GM12891 (cell line): Measurements from ENCODE around the gene ALOX15B.

Source experiments
- DNase-seq: peaks from one replicate; pipeline ENCODE4 v3.0.0; 2011; ENCODE audit warnings: low spot score; ENCODE audit not compliant: insufficient read length
- FAIRE-seq: peaks from 2 replicates; lab custom pipeline; 2011; peaks lifted over from hg19 to GRCh38; lab: Jason Lieb, UNC
- PAX5 ChIP-seq: IDR thresholded peaks from 2 replicates; pipeline ENCODE4 v1.6.1; 2011; ENCODE audit warnings: low read length, moderate library complexity, mild to moderate bottlenecking; ENCODE audit not compliant: insufficient read depth, severe bottlenecking
- POLR2A ChIP-seq: IDR thresholded peaks from 2 replicates; pipeline ENCODE4 v1.6.1; 2011; ENCODE audit warnings: low read depth, low read length, control low read depth
- POLR2AphosphoS5 ChIP-seq: IDR thresholded peaks from 2 replicates; pipeline ENCODE4 v1.6.1; 2011; ENCODE audit warnings: low read depth, low read length, control low read depth
- POU2F2 ChIP-seq: IDR thresholded peaks from 2 replicates; pipeline ENCODE4 v1.6.1; 2011; ENCODE audit warnings: low read depth, mild to moderate bottlenecking, control low read depth, low read length, moderate library complexity
- SPI1 ChIP-seq: IDR thresholded peaks from 2 replicates; pipeline ENCODE4 v1.6.1; 2011; ENCODE audit warnings: low read depth, low read length, control low read depth
- TAF1 ChIP-seq: IDR thresholded peaks from 2 replicates; pipeline ENCODE4 v1.6.1; 2011; ENCODE audit warnings: low read depth, low read length, control low read depth

The ALOX15B gene

DNA sequence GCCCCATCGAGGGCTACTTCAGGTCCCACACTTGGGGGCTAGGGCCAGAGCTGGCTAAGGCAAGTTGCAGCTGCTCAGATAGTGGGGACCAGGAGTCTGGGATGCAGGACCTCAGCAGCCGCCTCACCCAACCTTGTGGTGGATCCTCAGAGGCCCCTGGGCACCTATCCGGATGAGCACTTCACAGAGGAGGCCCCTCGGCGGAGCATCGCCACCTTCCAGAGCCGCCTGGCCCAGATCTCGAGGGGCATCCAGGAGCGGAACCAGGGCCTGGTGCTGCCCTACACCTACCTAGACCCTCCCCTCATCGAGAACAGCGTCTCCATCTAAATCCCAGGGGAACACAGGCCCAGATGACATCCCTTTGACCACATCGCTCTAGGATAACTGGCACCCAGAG is 9.4 kb downstream of the ALOX15B start:
- no peak for DNase-seq
- no peak for FAIRE-seq
- TF ChIP-seq PAX5 (no peak), POLR2AphosphoS5 (no peak), POLR2A (no peak), TAF1 (no peak), SPI1 (no peak), POU2F2 (no peak)

DNA sequence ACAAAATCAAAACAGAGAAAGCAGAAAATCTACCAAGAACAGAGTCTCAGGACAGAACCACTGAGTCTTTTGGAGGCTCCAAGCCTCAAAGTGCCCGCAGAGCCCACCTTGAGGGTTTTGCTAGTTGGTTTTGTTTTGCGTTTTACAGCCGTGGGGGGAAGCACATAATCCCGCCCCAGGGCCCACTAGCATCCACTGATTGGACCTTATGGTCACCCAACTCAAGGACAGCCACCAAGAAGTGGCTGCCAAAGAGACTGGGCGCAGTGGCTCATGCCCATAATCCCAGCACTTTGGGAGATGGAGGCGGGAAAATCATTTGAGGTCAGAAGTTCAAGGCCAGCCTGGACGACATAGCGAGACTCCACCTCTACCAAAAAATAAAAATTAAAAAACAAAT is 9.9 kb downstream of the ALOX15B start:
- TF ChIP-seq POLR2AphosphoS5 (no peak), SPI1 (no peak), TAF1 (no peak), POLR2A (no peak), PAX5 (no peak), POU2F2 (no peak)
- DNase-seq, result no peak
- FAIRE-seq, result no peak

DNA sequence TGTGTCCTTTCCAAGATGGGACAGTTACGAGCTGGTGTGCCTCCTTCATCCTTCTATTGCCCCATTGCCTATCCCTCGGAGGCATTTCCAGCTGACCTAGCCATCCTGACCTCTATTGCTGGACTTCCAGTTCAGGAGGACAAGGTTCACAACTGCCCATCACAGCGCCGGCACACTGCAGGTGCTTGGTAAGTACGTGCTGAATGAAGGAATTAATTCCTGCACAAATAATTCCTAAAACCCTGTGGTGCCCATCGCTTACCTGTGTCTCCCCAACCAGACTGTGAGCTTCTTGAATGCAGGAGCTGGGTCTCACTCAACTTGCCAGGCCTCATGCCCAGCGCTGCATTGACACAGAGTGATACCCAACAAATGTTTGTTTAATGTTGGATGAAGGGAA is 13.0 kb downstream of the ALOX15B start:
- no peak for FAIRE-seq

DNA sequence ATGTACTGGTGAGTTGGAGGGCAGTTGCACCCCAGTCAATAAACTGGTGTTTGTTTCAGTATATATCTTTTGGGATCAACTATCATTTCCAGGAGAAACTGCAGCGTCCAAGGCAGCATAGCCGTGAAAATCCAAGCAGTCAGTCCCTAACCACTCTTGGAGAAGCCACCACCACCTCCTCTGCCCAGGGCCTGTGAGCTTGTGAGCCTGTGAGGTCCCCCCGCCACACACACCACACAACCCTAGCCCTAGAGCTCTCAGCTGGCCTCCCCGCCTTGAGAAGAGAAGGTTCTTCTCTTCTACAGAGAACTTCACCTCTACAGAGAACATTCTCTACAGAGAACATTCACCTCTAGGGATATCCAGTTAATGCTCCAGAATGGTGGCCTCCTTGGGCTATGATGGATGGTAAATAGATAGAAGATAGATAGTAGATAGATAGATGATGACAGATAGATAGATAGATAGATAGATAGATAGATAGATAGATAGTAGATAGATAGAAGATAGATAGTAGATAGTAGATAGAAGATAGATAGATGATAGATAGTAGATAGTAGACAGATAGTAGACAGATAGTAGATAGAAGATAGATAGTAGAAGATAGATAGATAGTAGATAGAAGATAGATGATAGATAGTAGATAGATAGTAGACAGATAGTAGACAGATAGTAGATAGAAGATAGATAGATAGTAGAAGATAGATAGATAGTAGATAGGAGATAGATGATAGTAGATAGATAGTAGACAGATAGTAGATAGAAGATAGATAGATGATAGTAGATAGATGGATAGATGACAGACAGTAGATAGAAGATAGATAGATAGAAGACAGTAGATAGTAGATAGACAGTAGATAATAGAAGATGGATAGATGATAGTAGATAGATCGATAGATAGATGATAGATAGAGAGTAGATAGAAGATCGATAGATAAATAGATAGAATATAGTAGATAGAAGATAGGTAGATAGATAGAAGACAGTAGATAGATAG is 13.7 kb downstream of the ALOX15B start:
- FAIRE-seq, result no peak
- no peak for TF ChIP-seq POLR2AphosphoS5
- TF ChIP-seq TAF1, result no peak
- no peak for TF ChIP-seq SPI1
- TF ChIP-seq POU2F2, result no peak
- no peak for TF ChIP-seq POLR2A
- no peak for TF ChIP-seq PAX5
- DNase-seq, result no peak

More for the DNA sequence above, 13.0 kb downstream of the ALOX15B start:
- no peak for TF ChIP-seq POU2F2
- no peak for TF ChIP-seq POLR2AphosphoS5
- TF ChIP-seq TAF1, result no peak
- TF ChIP-seq SPI1, result no peak
- no peak for TF ChIP-seq POLR2A
- no peak for TF ChIP-seq PAX5
- no peak for DNase-seq

DNA sequence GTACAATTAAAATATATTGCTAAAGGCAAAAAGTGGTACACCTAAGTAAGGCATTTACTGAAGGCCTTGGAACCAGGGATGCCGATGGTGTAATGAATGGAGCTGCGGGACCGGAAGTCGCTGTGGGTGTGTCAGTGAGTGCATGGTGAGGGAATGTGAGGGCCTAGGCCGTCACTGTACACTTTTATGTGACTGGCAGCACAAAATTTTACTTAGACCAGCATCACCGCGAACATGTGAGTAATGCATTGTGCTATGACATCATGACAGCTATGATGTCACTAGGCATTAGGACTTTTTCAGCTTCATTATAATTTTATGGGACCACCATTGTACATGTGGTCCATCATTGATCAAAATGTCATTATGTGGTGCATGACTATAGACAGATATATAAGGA is 14.7 kb downstream of the ALOX15B start:
- FAIRE-seq, result no peak
- no peak for DNase-seq
- no peak for TF ChIP-seq PAX5
- TF ChIP-seq POLR2AphosphoS5, result no peak
- TF ChIP-seq POU2F2, result no peak
- TF ChIP-seq SPI1, result no peak
- TF ChIP-seq POLR2A, result no peak
- no peak for TF ChIP-seq TAF1

DNA sequence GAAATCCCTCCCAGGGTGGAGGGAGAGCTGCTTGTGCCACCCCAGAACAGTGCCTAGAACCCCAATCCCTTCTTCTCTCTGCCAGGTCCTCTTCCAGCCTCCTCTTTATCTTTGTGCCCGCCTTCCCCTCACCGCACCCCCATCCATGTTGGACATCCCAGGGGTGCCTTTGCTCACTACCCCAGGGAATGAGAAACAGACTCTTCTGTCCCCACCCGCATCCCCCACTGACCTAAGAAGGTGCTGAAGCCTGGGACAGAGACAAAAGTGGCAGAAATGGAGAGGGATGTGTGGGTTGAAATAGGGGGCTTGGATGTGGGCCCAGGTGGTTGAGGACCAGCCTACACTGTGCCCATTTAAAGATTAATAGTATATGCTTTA is 17.0 kb downstream of the ALOX15B start:
- FAIRE-seq (no peak), DNase-seq (no peak)
- no peak for TF ChIP-seq POLR2A
- TF ChIP-seq POLR2AphosphoS5, result no peak
- TF ChIP-seq TAF1, result no peak
- no peak for TF ChIP-seq PAX5
- no peak for TF ChIP-seq POU2F2
- TF ChIP-seq SPI1, result no peak

DNA sequence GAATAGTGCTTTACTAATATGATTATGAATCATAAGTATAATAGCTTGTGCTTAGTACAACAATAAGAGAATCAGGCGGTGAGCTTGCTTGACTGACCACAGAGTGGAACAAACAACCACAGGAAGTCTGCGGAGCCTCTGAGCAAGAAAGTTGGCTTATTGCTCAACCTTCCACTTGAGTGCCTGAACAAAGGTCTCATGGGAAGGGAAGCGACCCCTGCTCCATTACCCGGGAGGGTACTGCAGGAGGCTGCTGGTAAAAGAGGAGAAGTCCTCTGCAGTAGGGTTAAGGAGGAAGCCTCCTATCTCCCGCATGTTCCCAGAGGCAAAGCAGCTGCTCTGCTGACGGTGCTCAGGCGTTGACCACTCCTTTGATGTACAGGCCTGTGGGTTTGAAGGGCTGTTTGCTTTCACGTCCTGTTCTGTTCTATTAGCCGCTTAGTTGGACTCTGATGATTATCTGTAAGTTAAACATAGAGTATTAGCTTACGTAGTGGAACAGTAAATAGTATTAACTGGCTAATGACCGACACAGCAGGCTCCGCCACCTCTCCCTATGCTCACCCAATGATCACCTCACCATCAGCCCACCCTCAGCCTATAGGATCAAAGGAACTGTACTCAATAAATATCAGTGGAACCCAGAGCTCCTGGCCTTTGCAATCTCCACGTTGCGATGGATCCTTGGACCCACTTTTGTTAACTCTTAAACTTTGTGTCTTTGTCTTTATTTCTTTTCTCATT is 17.5 kb downstream of the ALOX15B start:
- DNase-seq, result no peak
- peak; percentile 79 for FAIRE-seq
- TF ChIP-seq SPI1 (0 out of 2 replicates have a peak, but pooled peaks have one; percentile 22), POLR2AphosphoS5 (no peak), PAX5 (peak; percentile 14), POLR2A (no peak)

DNA sequence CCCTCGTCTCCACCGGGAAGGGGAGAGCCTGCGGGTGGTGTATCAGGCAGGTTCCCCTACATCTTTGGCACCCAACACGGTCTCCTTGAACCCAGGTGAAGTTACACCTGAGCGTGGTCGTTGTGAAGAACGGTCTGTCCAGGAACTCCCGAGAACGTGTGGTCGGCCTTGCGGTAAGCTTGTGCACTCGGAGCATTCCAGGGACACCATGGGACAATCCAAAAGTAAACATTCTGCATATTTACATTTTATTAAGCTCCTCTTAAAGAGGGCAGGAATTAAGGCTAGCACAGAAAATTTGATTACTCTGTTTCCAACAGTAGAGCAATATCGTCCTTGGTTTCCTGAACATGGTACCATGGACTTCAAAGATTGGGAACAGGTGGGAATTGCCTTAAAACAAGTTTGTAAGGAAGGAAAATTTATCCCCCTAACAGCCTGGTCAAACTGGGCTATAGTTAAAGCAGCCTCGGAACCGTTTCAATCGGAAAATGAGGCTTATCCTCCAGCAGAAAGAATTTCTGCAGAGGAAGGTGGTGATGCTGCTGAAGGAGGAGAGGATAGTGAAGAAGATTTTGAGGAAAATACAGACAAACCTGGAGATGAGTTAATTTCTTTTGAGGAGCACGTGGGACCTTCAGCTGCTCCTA is 18.2 kb downstream of the ALOX15B start:
- FAIRE-seq, result no peak
- no peak for DNase-seq
- TF ChIP-seq SPI1 (no peak), POLR2AphosphoS5 (no peak), PAX5 (no peak), POU2F2 (no peak), TAF1 (no peak), POLR2A (no peak)

DNA sequence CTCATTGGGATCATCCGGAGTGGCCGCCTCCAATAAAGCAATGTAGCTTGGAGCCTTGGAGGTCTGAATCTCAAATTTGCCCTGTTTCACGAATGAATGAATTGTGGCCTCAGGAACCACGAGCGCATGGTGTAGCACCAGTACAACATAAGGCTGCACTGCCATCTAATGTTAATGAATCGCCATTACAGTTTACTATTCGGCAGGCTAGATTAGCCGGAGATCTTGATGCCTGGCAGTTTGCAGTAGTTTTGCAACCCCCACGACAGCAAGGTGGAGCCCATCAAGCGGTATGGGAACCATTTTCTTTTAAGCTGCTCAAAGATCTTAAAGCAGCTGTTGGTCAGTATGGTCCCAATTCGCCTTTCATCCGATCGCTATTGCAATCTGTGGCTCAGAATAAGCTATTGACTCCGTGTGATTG is 18.8 kb downstream of the ALOX15B start:
- FAIRE-seq, result peak; percentile 97
- TF ChIP-seq SPI1 (no peak), POLR2AphosphoS5 (no peak), TAF1 (no peak), POLR2A (no peak), POU2F2 (no peak), PAX5 (no peak)

More for the DNA sequence above, 18.8 kb downstream of the ALOX15B start:
- DNase-seq, result no peak
